Stimulated activated CD4-positive, alpha-beta T cell treated with anti-CD3 and anti-CD28 coated beads, Interleukin-15, amount 100 ng/mL, for 24 hours (primary cell): Measurements from ENCODE around the gene IRF9.
A peak's percentile ranks its signal among the peaks of the same experiment; 100 is the strongest.

Source experiments
- DNase-seq: peaks from one replicate; pipeline ENCODE4 v3.0.0-alpha.2; 2020

IRF9 gene

DNA sequence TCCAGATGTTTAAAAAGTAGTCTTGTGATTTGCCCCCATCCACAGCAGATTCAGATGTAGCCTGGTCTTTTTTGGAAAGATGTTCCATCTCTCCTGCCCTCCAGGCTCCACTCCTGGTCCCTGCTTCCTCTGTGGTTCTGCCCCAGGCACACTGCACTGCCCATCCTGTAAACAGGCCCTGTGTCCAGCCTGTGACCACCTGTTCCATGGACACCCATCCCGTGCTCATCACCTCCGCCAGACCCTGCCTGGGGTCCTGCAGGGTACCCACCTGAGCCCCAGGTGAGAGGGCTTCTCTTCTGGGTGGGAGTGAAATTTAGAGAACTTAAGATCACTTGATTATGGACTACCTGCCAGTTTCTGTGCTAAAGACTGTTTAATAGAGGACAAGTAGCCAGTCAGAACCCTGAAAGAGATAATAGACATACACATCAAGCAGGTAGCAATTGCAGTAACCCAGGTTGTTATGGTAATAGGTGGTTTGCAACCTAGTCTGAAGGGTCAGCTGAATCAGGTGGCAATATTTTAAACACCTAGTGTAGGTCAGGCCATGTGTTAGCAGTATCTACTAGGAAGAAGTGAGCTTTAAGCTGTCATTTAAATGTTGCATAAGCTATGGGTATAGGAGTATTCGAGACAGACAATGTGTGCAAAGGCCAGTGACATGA is 11.6 kb upstream of the IRF9 start:
- DNase-seq = no peak

DNA sequence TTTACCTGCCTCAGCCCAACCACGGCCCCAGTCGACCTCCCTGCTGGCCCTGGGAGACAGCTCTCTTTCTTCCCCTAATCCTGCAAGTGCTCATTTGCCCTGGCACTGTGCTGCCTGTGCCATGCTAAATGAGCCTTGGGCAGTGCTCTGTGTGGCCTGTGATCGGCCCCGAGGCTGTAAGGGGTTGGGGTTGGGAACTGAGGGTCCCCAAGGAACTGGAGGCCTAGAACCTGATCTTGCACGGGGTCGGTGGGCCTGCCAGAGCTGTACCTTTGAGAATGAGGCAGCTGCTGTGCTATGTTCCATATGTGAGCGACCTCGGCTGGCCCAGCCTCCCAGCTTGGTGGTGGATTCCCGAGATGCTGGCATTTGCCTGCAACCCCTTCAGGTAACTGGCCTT is 11.0 kb upstream of the IRF9 start:
- no peak for DNase-seq

GRCh38 chr14:24150567-24150966 is 10.5 kb upstream of the IRF9 start:
- no peak for DNase-seq

DNA sequence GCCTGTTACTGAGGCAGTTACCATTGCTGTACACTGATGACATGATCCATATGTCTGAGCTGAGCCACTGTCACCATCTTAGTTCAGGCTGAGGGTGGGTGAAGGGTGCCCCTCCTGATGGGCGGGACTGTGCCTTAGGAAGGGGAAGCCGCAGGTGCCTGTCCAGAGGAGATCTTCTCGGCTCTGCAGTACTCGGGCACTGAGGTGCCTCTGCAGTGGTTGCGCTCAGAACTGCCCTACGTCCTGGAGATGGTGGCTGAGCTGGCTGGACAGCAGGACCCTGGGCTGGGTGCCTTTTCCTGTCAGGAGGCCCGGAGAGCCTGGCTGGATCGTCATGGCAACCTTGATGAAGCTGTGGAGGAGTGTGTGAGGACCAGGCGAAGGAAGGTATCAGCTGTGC is 10.1 kb upstream of the IRF9 start:
- no peak for DNase-seq

- DNase-seq = no peak
Observed at GRCh38 chr14:24151404-24152080, 9.5 kb upstream of the IRF9 start.

DNA sequence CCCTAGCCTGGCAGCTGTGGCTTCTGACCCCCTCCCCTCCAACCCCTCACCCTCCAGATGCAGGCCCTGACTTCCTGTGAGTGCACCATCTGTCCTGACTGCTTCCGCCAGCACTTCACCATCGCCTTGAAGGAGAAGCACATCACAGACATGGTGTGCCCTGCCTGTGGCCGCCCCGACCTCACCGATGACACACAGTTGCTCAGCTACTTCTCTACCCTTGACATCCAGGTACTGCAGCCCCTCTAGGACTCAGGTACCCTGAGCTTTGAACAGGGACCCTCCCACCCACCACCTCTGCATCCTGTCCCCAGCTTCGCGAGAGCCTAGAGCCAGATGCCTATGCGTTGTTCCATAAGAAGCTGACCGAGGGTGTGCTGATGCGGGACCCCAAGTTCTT is 6.0 kb upstream of the IRF9 start:
- no peak for DNase-seq

DNA sequence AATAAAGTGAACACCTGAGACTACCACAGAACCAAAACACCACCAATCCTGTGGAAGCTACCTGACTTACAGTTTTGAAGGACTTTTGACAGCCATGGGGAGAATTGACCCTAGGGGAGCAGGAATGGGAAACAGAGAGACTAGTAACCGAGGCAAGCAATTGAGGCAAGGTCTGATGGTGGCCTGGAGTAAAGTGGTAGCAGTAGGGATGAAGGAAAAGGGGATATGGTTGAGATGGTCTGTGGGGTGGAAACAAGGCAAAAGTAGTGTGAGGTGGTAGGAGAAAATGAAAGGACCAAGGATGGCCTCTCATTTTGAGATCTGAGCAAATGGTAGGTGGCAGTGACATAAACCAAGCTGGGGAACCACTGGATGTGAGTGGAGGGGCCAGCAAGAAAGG is 4.2 kb upstream of the IRF9 start:
- DNase-seq = no peak

GRCh38 chr14:24157331-24157730 is 3.7 kb upstream of the IRF9 start:
- DNase-seq = no peak

GRCh38 chr14:24159777-24160498 is 1.1 kb upstream of the IRF9 start:
- DNase-seq = no peak

- DNase-seq = no peak
Observed at GRCh38 chr14:24160499-24160849, 591 bp upstream of the IRF9 start.

DNA sequence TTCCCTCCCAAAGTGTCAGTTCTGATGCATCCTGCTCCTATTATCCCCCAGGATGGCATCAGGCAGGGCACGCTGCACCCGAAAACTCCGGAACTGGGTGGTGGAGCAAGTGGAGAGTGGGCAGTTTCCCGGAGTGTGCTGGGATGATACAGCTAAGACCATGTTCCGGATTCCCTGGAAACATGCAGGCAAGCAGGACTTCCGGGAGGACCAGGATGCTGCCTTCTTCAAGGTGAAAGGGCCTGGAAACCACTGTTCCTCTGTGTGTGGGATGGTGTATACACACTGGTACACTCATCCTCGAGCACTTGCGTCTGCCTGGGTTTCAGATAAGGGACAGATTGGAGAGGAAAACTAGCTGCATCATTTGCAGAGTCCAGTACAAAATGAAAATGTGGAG is 1.0 kb downstream of the IRF9 start:
- peak; percentile 54 for DNase-seq

DNA sequence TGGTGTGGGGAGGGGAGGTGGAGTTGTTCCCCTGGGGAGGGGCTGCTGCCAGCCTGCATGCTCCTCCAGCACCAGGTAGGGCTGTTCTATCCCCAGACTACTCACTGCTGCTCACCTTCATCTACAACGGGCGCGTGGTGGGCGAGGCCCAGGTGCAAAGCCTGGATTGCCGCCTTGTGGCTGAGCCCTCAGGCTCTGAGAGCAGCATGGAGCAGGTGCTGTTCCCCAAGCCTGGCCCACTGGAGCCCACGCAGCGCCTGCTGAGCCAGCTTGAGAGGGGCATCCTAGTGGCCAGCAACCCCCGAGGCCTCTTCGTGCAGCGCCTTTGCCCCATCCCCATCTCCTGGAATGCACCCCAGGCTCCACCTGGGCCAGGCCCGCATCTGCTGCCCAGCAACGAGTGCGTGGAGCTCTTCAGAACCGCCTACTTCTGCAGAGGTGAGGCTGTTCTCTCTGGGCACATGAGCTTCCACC is 3.5 kb downstream of the IRF9 start:
- DNase-seq = no peak

GRCh38 chr14:24165785-24166184 is 4.7 kb downstream of the IRF9 start:
- DNase-seq = no peak

- DNase-seq = no peak
Observed at GRCh38 chr14:24167469-24168114, 6.5 kb downstream of the IRF9 start.

DNA sequence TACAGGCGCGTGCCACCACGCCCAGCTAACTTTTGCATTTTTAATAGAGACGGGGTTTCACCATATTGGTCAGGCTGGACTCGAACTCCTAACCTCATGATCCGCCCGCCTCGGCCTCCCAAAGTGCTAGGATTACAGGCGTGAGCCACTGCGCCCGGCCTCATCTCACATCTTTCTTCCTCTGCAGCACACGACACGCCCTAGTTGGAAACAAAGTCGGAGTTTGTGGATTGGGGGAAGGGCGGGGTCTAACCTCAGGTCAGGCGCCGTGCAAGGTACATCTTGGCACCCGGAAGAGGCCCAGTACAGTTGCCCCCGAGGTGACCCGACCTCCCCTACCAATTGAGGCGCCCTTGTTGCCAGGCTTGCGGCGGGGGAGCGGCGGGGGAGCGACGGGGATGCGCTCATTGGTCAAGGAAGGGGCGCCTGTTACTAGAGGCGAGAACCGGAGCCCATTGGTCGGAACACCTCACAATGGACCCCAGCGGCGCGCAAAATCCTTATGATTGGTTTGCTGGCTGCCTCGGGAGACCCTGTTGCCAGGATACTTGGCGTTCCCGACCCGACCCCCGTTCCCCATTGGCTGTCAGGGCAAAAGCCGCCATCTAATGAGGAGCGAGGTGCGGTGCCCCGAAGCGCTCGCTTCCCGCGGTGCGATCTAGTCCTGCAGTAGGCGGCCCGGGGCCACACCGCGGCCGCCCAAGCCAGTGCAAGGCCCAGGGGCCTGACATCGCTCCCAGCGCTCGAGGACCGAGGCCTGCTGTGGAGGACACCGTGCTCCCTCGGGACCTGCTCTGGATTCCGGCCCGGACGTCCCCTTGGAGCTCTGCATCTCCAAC is 10.6 kb downstream of the IRF9 start, which contains the start of gene REC8:
TSS of gene REC8 (plus strand) at position 659 of the 839 bp plus-strand sequence. CDS start 473 bp downstream, outside the sequence.
- DNase-seq = peak; percentile 79

DNA sequence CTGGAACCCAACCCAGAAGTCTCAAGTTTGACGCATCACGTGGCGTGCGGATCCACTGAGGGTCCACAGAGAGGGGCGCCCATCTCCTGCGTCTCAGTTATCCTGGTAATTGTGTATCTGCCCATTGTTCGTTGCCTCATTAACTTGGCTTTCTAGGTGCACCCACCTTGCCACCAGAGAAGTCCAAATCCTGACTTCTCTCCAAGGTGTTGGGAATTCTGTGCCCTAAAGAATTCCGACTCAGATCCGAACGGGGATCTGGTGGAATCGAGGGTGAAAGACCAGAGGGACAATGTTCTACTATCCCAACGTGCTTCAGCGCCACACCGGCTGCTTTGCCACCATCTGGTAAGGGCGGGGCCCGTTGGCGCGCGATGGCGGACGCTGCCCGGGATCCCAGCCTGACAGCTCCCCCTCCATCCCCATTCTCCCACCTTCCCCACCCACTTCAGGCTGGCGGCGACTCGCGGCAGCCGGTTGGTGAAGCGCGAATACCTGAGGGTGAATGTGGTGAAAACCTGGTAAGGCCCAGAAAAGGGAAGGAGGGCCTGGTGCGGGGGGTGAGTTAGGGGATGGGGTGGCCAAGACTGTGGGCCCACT is 11.3 kb downstream of the IRF9 start:
- no peak for DNase-seq

DNA sequence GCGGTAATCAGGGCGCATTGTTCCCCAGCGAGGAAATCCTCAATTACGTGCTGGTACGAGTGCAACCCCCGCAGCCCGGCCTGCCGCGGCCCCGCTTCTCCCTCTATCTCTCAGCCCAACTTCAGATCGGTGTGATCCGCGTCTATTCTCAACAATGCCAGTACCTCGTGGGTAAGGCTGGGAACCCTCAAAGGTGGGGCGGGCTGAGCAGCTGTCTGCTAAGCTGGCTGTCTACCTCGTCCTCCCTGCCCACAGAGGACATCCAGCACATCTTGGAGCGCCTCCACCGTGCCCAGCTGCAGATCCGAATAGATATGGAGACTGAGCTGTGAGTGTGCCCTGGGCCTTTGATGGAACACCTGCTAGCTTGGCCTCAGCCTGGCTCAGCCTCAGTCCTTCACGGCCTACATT is 11.8 kb downstream of the IRF9 start:
- no peak for DNase-seq

- no peak for DNase-seq
Observed at GRCh38 chr14:24176599-24176998, 15.5 kb downstream of the IRF9 start.

- no peak for DNase-seq
Observed at GRCh38 chr14:24177041-24177825, 16.2 kb downstream of the IRF9 start.

DNA sequence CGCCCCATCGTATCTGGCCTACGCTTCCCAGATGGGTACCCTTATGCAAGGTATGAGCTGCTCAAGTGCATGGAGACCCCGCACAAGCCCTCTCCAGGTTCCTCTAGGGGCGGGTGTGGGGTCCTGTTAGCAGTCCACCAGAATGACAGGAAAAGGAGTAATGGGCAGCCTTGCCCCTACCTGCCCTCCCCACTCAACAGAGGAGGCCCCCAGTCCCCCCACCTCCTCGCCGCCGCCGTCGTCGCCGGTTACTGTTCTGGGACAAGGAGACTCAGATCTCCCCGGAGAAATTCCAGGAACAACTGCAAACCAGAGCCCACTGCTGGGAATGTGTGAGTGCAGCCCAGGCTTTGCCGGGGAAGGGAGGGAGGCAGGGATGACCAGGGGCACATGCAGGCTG is 16.8 kb downstream of the IRF9 start:
- no peak for DNase-seq
